Calu3 (cell line): Measurements from ENCODE around the gene MYL3. TPM values are rescaled to one million over a fixed set of nuclear protein-coding genes. Genes with fewer than 3 reads are reported as not detected.

Source experiments
- BruUV-seq: library from RNA; stranded (reverse); fragments of 400-500 nt; replicated peaks from 2 replicates; lab custom pipeline; 2021; lab: Mats Ljungman, UMichigan
- CTCF ChIA-PET: fragments of 300-600 bp; sonication (Branson Sonifier 250); formaldehyde crosslinking; loops from one replicate; lab custom pipeline; 2022; ENCODE audit warnings: antibody characterized with exemption; lab: Charles Lee
- DNase-seq: peaks from one replicate; pipeline ENCODE4 v3.0.0; 2022
- H3K27ac Mint-ChIP-seq: one replicate; pipeline ENCODE4 v1.8.0; 2022; ENCODE audit warnings: mixed read lengths; ENCODE audit not compliant: unreplicated experiment
- H3K27me3 Mint-ChIP-seq: one replicate; pipeline ENCODE4 v1.8.0; 2022; ENCODE audit warnings: mixed read lengths; ENCODE audit not compliant: unreplicated experiment
- H3K36me3 Mint-ChIP-seq: one replicate; pipeline ENCODE4 v1.8.0; 2022; ENCODE audit warnings: mild to moderate bottlenecking, moderate library complexity, mixed read lengths; ENCODE audit not compliant: insufficient read depth, unreplicated experiment
- H3K4me1 Mint-ChIP-seq: one replicate; pipeline ENCODE4 v1.8.0; 2022; ENCODE audit warnings: mild to moderate bottlenecking, low read depth, mixed read lengths; ENCODE audit not compliant: unreplicated experiment
- H3K4me3 Mint-ChIP-seq: one replicate; pipeline ENCODE4 v1.8.0; 2022; ENCODE audit warnings: mild to moderate bottlenecking, low read depth, moderate library complexity, mixed read lengths; ENCODE audit not compliant: unreplicated experiment
- H3K9me3 Mint-ChIP-seq: one replicate; pipeline ENCODE4 v1.8.0; 2022; ENCODE audit warnings: low read depth, mixed read lengths; ENCODE audit not compliant: unreplicated experiment
- intact Hi-C: fragments of 100-400 bp; cut with micrococcal nuclease; formaldehyde crosslinking; loops from one replicate; pipeline ENCODE4 v1.10.0; 2022; ENCODE audit not compliant: unreplicated experiment
- total RNA-seq: library from RNA; stranded (reverse); gene quantifications from 2 replicates; pipeline ENCODE4 v1.2.3, GENCODE V29; 2022
- TF ChIP-seq, protein P1 (sequence below): fragments of 200-600 bp; IDR thresholded peaks from one replicate; pipeline ENCODE4 v1.8.0; 2022; ENCODE audit warnings: antibody characterized with exemption; ENCODE audit not compliant: unreplicated experiment

The MYL3 gene
- total RNA-seq, 1 experiment from 2014 or later, result not detected

DNA sequence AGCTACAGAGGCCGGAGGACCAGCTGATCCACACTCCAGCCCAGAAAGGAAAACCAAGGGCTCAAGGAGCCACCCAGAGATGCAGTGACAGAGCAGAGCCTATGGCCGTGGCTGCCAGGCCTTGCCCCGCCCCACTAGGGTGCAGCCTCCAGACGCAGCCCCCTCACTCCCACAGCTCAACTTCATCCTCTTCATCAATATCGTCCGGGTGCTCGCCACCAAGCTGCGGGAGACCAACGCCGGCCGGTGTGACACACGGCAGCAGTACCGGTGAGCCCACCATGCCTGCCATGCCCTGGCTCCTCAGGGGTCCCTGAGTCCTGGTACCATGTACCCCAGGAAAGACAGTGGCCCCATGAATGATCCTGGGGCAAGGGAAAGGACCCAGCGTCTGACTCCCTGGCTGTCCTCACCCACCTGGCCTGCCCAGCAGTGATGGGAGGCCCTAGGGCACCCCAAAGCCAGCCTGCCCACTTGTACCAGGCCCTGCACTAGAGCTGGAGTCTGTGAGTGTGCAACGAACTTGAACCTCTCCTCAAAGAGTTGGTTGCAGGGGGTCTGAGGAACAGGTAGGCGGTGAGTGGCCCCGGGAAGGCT lies 38.4 kb upstream of the MYL3 start:
- H3K27me3 Mint-ChIP-seq, result peaks cover 20% of the 10 kb centered on the region
- no peak overlapping the region for H3K27ac Mint-ChIP-seq
- TF ChIP-seq, protein P1, sequence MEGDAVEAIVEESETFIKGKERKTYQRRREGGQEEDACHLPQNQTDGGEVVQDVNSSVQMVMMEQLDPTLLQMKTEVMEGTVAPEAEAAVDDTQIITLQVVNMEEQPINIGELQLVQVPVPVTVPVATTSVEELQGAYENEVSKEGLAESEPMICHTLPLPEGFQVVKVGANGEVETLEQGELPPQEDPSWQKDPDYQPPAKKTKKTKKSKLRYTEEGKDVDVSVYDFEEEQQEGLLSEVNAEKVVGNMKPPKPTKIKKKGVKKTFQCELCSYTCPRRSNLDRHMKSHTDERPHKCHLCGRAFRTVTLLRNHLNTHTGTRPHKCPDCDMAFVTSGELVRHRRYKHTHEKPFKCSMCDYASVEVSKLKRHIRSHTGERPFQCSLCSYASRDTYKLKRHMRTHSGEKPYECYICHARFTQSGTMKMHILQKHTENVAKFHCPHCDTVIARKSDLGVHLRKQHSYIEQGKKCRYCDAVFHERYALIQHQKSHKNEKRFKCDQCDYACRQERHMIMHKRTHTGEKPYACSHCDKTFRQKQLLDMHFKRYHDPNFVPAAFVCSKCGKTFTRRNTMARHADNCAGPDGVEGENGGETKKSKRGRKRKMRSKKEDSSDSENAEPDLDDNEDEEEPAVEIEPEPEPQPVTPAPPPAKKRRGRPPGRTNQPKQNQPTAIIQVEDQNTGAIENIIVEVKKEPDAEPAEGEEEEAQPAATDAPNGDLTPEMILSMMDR, result no peak
- peaks cover 22% of the 10 kb centered on the region for H3K4me1 Mint-ChIP-seq
- no peak overlapping the region for H3K4me3 Mint-ChIP-seq
- CTCF ChIA-PET, result interaction anchor here (1.0 kb wide), 1 partner anchor 80 kb away, joined by 4 read pairs; no protein-coding TSS in a partner anchor
- H3K36me3 Mint-ChIP-seq, result no peaks in the 10 kb centered on the region
- DNase-seq, result no peak
- intact Hi-C loops, result no loop called here
- H3K9me3 Mint-ChIP-seq, result no peaks in the 10 kb centered on the region
- no TSS peak for BruUV-seq

DNA sequence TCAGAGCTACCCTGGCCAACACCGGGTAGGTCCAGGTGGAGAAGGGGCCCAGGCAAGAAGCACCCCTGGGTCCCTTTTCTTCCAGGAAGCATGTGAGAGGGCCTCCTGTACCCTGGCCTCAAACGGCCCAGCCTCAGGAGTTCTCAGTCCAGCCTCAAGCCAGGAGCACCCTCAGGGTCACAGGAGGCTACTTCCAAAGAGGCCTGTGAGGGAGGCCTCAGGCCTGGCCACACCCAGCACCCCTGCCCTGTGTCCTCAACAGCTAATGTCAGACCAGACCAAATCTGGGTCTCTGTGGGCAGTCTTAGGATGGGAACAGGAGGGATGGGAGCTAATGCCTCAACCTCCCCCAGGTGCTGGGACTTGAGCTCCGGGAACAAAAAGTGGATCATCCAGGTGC lies 37.8 kb upstream of the MYL3 start:
- intact Hi-C loops, result no loop called here
- CTCF ChIA-PET, result interaction anchor here (1.0 kb wide), 1 partner anchor 81 kb away, joined by 4 read pairs; no protein-coding TSS in a partner anchor
- Mint-ChIP-seq H3K9me3 (no peaks in the 10 kb centered on the region), H3K27ac (no peak overlapping the region), H3K4me3 (no peak overlapping the region), H3K4me1 (peaks cover 22% of the 10 kb centered on the region), H3K36me3 (no peaks in the 10 kb centered on the region), H3K27me3 (peaks cover 20% of the 10 kb centered on the region)
- TF ChIP-seq, protein P1, result no peak
- no peak for DNase-seq
- no TSS peak for BruUV-seq

DNA sequence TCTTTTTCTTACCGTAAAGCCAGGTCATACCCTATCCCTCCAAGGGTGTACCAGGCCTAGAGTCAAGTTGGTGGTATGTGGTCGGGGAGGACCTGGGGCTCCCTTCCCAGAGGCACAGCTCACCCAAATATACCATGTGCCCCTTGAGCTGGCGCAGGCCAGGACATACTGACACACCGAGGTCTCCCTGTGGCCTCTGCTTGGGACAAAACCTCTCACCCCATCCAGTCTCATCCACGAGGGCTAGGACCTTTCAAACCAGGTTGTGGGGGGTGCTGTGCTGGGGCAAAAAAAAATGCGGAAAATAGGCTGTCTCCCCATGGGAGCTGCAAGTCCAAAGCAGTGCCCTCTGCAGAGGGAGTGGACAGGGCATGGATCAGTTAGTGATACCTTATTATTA lies 37.1 kb upstream of the MYL3 start:
- no TSS peak for BruUV-seq
- no peak overlapping the region for H3K4me3 Mint-ChIP-seq
- TF ChIP-seq, protein P1, result no peak
- intact Hi-C loops, result no loop called here
- no peaks in the 10 kb centered on the region for H3K9me3 Mint-ChIP-seq
- no peak for DNase-seq
- no peaks in the 10 kb centered on the region for H3K36me3 Mint-ChIP-seq
- peaks cover 20% of the 10 kb centered on the region for H3K27me3 Mint-ChIP-seq
- peaks cover 22% of the 10 kb centered on the region for H3K4me1 Mint-ChIP-seq
- CTCF ChIA-PET, result interaction anchor here (1.0 kb wide), 1 partner anchor 82 kb away, joined by 4 read pairs; no protein-coding TSS in a partner anchor
- H3K27ac Mint-ChIP-seq, result no peak overlapping the region

DNA sequence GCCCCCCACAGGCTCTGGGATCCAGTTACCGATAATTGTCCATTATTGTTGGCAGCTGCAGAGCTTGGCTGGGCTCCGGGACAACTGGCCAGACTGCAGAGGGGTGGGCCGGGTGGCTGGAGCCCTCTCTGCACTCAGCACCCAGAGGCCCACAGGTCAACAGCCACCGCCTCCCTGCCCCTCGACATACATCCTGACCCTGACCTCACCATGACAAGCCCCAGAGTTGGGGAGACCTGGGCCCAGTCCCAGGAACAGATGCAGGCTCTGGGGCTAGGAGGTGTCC lies 36.7 kb upstream of the MYL3 start:
- Mint-ChIP-seq H3K36me3 (no peaks in the 10 kb centered on the region), H3K27me3 (peaks cover 20% of the 10 kb centered on the region), H3K9me3 (no peaks in the 10 kb centered on the region), H3K27ac (no peak overlapping the region), H3K4me1 (peaks cover 22% of the 10 kb centered on the region), H3K4me3 (no peak overlapping the region)
- TF ChIP-seq, protein P1, result no peak
- DNase-seq, result no peak
- no TSS peak for BruUV-seq
- CTCF ChIA-PET, result no interaction called here
- intact Hi-C loops, result no loop called here
